Astrocyte (in vitro differentiated cells and primary cell): ENCODE measurements around the gene CNKSR1. TPM values are rescaled to one million over a fixed set of nuclear protein-coding genes. Genes with fewer than 3 reads are reported as not detected.

ENCODE experiments used
- DNase-seq: peaks from one replicate; pipeline ENCODE4 v3.0.0-alpha.2; 2010; ENCODE audit warnings: low read depth
- FAIRE-seq: peaks from 2 replicates; lab custom pipeline; 2011; peaks lifted over from hg19 to GRCh38; lab: Jason Lieb, UNC
- H2AFZ ChIP-seq: 2 replicates; pipeline ENCODE4 v1.6.0; 2012; ENCODE audit warnings: low read depth, low read length, inconsistent platforms
- H3K27ac ChIP-seq: 2 replicates; pipeline ENCODE4 v1.5.1; 2011; ENCODE audit warnings: low read depth, low read length, inconsistent platforms
- H3K27me3 ChIP-seq: 2 replicates; pipeline ENCODE4 v1.6.0; 2011; ENCODE audit warnings: low read length, inconsistent platforms; ENCODE audit not compliant: insufficient read depth
- H3K36me3 ChIP-seq: 2 replicates; pipeline ENCODE4 v1.5.1; 2011; ENCODE audit warnings: low read length, inconsistent platforms; ENCODE audit not compliant: insufficient read depth
- H3K4me1 ChIP-seq: 2 replicates; pipeline ENCODE4 v1.5.1; 2011; ENCODE audit warnings: low read length, inconsistent platforms; ENCODE audit not compliant: insufficient read depth
- H3K4me2 ChIP-seq: 2 replicates; pipeline ENCODE4 v1.6.0; 2012; ENCODE audit warnings: low read length, inconsistent platforms
- H3K4me3 ChIP-seq: 2 replicates; pipeline ENCODE4 v1.5.1; 2011; ENCODE audit warnings: low read depth, mild to moderate bottlenecking, low read length, inconsistent platforms; ENCODE audit not compliant: insufficient read depth
- H3K79me2 ChIP-seq: 2 replicates; pipeline ENCODE4 v1.6.0; 2012; ENCODE audit warnings: mild to moderate bottlenecking, low read length, inconsistent platforms; ENCODE audit not compliant: insufficient read depth
- H3K9ac ChIP-seq: 2 replicates; pipeline ENCODE4 v1.6.0; 2012; ENCODE audit warnings: mild to moderate bottlenecking, low read length, inconsistent platforms
- H3K9me3 ChIP-seq: 2 replicates; pipeline ENCODE4 v1.5.1; 2012; ENCODE audit warnings: low read depth, mild to moderate bottlenecking, low read length, inconsistent platforms; ENCODE audit not compliant: insufficient read depth
- H4K20me1 ChIP-seq: 2 replicates; pipeline ENCODE4 v1.6.0; 2012; ENCODE audit warnings: low read length, inconsistent platforms; ENCODE audit not compliant: insufficient read depth
- H3K27ac Mint-ChIP-seq: one replicate; pipeline ENCODE4 v1.8.0; 2021; ENCODE audit warnings: mild to moderate bottlenecking, mixed read lengths; ENCODE audit not compliant: unreplicated experiment
- H3K27me3 Mint-ChIP-seq: one replicate; pipeline ENCODE4 v1.8.0; 2021; ENCODE audit warnings: low read depth, mixed read lengths; ENCODE audit not compliant: unreplicated experiment
- H3K36me3 Mint-ChIP-seq: one replicate; pipeline ENCODE4 v1.8.0; 2021; ENCODE audit warnings: low read depth, mixed read lengths; ENCODE audit not compliant: unreplicated experiment
- H3K4me1 Mint-ChIP-seq: one replicate; pipeline ENCODE4 v1.8.0; 2021; ENCODE audit warnings: low read depth, mixed read lengths; ENCODE audit not compliant: unreplicated experiment
- H3K4me3 Mint-ChIP-seq: one replicate; pipeline ENCODE4 v1.8.0; 2021; ENCODE audit warnings: mild to moderate bottlenecking, moderate library complexity, mixed read lengths; ENCODE audit not compliant: unreplicated experiment
- H3K9me3 Mint-ChIP-seq: one replicate; pipeline ENCODE4 v1.8.0; 2021; ENCODE audit warnings: mild to moderate bottlenecking, mixed read lengths; ENCODE audit not compliant: unreplicated experiment
- CTCF ChIP-seq: IDR thresholded peaks from 2 replicates; pipeline ENCODE4 v1.5.1; 2011; ENCODE audit warnings: low read depth, mild to moderate bottlenecking, inconsistent platforms, low read length, moderate library complexity; ENCODE audit not compliant: insufficient read depth
- EZH2 ChIP-seq: IDR thresholded peaks from 2 replicates; pipeline ENCODE4 v1.6.1; 2012; ENCODE audit warnings: mild to moderate bottlenecking, low read length, inconsistent platforms; ENCODE audit not compliant: insufficient read depth
- total RNA-seq: library from RNA; stranded (reverse); gene quantifications from 2 replicates; pipeline ENCODE4 v1.2.1, GENCODE V29; 2021

The CNKSR1 gene
- total RNA-seq, 1 donor from 2014 or later, result 5.0 TPM

- TF ChIP-seq EZH2 (no peak), CTCF (no peak)
- peaks cover 21% of the 10 kb centered on the region for H3K4me1 ChIP-seq
- H3K4me2 ChIP-seq, result peak overlapping the region; percentile 80
- peak overlapping the region; percentile 56 for H2AFZ ChIP-seq
- H3K27me3 ChIP-seq, result peaks cover 2% of the 10 kb centered on the region
- no peaks in the 10 kb centered on the region for H3K27me3 Mint-ChIP-seq
- no peaks in the 10 kb centered on the region for H3K9me3 ChIP-seq
- peaks cover 9% of the 10 kb centered on the region for H3K4me1 Mint-ChIP-seq
- no peaks in the 10 kb centered on the region for H3K36me3 Mint-ChIP-seq
- H3K27ac Mint-ChIP-seq, result peak overlapping the region; percentile 75
- H3K4me3 ChIP-seq, result no peak overlapping the region
- FAIRE-seq (no peak), DNase-seq (no peak)
- H3K9me3 Mint-ChIP-seq, result no peaks in the 10 kb centered on the region
- H3K4me3 Mint-ChIP-seq, result peak overlapping the region; percentile 72
- H3K79me2 ChIP-seq, result peaks cover 4% of the 10 kb centered on the region
- no peaks in the 10 kb centered on the region for H4K20me1 ChIP-seq
- H3K27ac ChIP-seq, result no peak overlapping the region
- H3K36me3 ChIP-seq, result no peaks in the 10 kb centered on the region
- H3K9ac ChIP-seq, result peak overlapping the region; percentile 54
Measured at GRCh38 chr1:26164861-26165842, 12.1 kb upstream of the CNKSR1 start.

DNA sequence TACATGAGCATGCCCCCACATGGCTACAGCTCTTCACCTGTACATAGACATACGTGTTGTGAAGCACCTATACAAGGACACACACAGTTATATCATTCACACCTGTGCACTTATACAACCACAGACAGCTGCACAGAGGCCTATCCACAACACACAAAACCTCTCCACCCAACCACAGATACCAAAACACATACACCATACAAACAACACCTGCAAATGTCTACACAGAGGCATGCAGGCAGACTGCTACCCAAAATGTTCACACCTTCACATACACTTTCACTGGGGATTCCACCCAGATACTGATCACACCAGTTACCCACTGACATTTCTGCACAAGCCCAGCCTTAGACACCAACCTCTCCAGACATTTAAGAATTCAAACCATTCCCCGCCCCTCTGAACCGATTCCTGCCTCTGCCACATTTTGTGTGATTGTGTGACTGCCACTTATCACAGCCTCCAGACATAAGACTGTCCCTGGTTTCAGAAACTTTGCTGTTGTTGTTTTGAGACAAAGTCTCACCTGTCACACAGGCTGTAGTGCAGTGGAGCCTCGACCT is 10.5 kb upstream of the CNKSR1 start:
- H3K9me3 ChIP-seq, result no peaks in the 10 kb centered on the region
- H4K20me1 ChIP-seq, result no peaks in the 10 kb centered on the region
- H3K79me2 ChIP-seq, result peaks cover 20% of the 10 kb centered on the region
- TF ChIP-seq EZH2 (no peak), CTCF (no peak)
- H3K27me3 Mint-ChIP-seq, result no peaks in the 10 kb centered on the region
- no peaks in the 10 kb centered on the region for H3K36me3 Mint-ChIP-seq
- H3K9ac ChIP-seq, result no peak overlapping the region
- no peak overlapping the region for H3K4me3 Mint-ChIP-seq
- no peak overlapping the region for H3K27ac ChIP-seq
- no peaks in the 10 kb centered on the region for H3K36me3 ChIP-seq
- H3K9me3 Mint-ChIP-seq, result no peaks in the 10 kb centered on the region
- peaks cover 23% of the 10 kb centered on the region for H3K4me1 ChIP-seq
- H3K4me2 ChIP-seq, result no peak overlapping the region
- no peak overlapping the region for H2AFZ ChIP-seq
- H3K4me3 ChIP-seq, result no peak overlapping the region
- H3K27ac Mint-ChIP-seq, result no peak overlapping the region
- DNase-seq (no peak), FAIRE-seq (no peak)
- peaks cover 2% of the 10 kb centered on the region for H3K27me3 ChIP-seq
- H3K4me1 Mint-ChIP-seq, result peaks cover 9% of the 10 kb centered on the region
